Iris pigment epithelial cell (primary cell): ENCODE measurements around the gene PCGF5.
"Not testable (repeated sequence)": the region's sequence is repeated elsewhere in the genome, so short reads cannot be mapped to it uniquely, and the experiment has no call there.

Experiments used
- DNase-seq: peaks from one replicate; pipeline ENCODE4 v3.0.0-alpha.2; 2011; ENCODE audit warnings: low read depth

Gene PCGF5

GRCh38 chr10:91210014-91210413, 10.4 kb upstream of the PCGF5 start:
- DNase-seq = no peak

GRCh38 chr10:91210435-91210834, 10.0 kb upstream of the PCGF5 start:
- no peak for DNase-seq

GRCh38 chr10:91211675-91212074, 8.8 kb upstream of the PCGF5 start:
- DNase-seq = no peak

GRCh38 chr10:91214911-91215310, 5.6 kb upstream of the PCGF5 start:
- no peak for DNase-seq

GRCh38 chr10:91215384-91215783, 5.1 kb upstream of the PCGF5 start:
- DNase-seq = no peak

GRCh38 chr10:91219371-91220193, 881 bp upstream of the PCGF5 start:
- peak; percentile 32 for DNase-seq

GRCh38 chr10:91220954-91221675, 652 bp downstream of the PCGF5 start:
- peak; percentile 24 for DNase-seq

GRCh38 chr10:91226093-91226492, 5.6 kb downstream of the PCGF5 start:
- no peak for DNase-seq

- no peak for DNase-seq
Measured at GRCh38 chr10:91227576-91227975, 7.1 kb downstream of the PCGF5 start.

GRCh38 chr10:91229683-91230082, 9.2 kb downstream of the PCGF5 start:
- no peak for DNase-seq

- no peak for DNase-seq
Measured at GRCh38 chr10:91238191-91238590, 17.7 kb downstream of the PCGF5 start.

- DNase-seq = no peak
Measured at GRCh38 chr10:91239789-91240188, 19.3 kb downstream of the PCGF5 start.

GRCh38 chr10:91242940-91243339, 22.5 kb downstream of the PCGF5 start:
- DNase-seq = no peak

- DNase-seq = peak; percentile 43
Measured at GRCh38 chr10:91247360-91248111, 27.1 kb downstream of the PCGF5 start.

- no peak for DNase-seq
Measured at GRCh38 chr10:91249700-91250099, 29.2 kb downstream of the PCGF5 start.

GRCh38 chr10:91250341-91250740, 29.9 kb downstream of the PCGF5 start:
- DNase-seq = no peak

GRCh38 chr10:91251430-91252056, 31.1 kb downstream of the PCGF5 start:
- DNase-seq = peak; percentile 48

GRCh38 chr10:91253300-91253699, 32.8 kb downstream of the PCGF5 start:
- no peak for DNase-seq

GRCh38 chr10:91257310-91257709, 36.8 kb downstream of the PCGF5 start:
- DNase-seq = no peak

GRCh38 chr10:91260417-91260816, 40.0 kb downstream of the PCGF5 start:
- not testable (repeated sequence) for DNase-seq

GRCh38 chr10:91271886-91272285, 51.4 kb downstream of the PCGF5 start:
- DNase-seq = no peak

GRCh38 chr10:91284486-91285090, 64.1 kb downstream of the PCGF5 start:
- peak; percentile 55 for DNase-seq
